ENCODE measurements around the gene ARFGEF3.
"Not testable (repeated sequence)": the region's sequence is repeated elsewhere in the genome, so short reads cannot be mapped to it uniquely, and the experiment has no call there.

Gene ARFGEF3

GRCh38 chr6:138331984-138332383 lies 170.2 kb downstream of the ARFGEF3 start:
- FAIRE-seq (no peak), DNase-seq (ENCODE audit: extremely low spot score, insufficient read length, low read depth) (no peak)

GRCh38 chr6:138334000-138334399 lies 172.3 kb downstream of the ARFGEF3 start:
- no peak for FAIRE-seq
- DNase-seq (ENCODE audit: extremely low spot score, insufficient read length, low read depth), result no peak

GRCh38 chr6:138334963-138335362 lies 173.2 kb downstream of the ARFGEF3 start:
- FAIRE-seq (no peak), DNase-seq (ENCODE audit: extremely low spot score, insufficient read length, low read depth) (no peak)

GRCh38 chr6:138336221-138336620 lies 174.5 kb downstream of the ARFGEF3 start:
- no peak for FAIRE-seq

GRCh38 chr6:138337076-138337475 lies 175.3 kb downstream of the ARFGEF3 start:
- DNase-seq (ENCODE audit: extremely low spot score, insufficient read length, low read depth), result no peak
- no peak for FAIRE-seq

More at GRCh38 chr6:138336221-138336620, 174.5 kb downstream of the ARFGEF3 start:
- no peak for DNase-seq (ENCODE audit: extremely low spot score, insufficient read length, low read depth)

- DNase-seq (ENCODE audit: extremely low spot score, insufficient read length, low read depth) (no peak), FAIRE-seq (no peak)
Observed at GRCh38 chr6:138339024-138339423, 177.3 kb downstream of the ARFGEF3 start.

- FAIRE-seq (no peak), DNase-seq (ENCODE audit: extremely low spot score, insufficient read length, low read depth) (no peak)
Observed at GRCh38 chr6:138341176-138341575, 179.4 kb downstream of the ARFGEF3 start.

- DNase-seq (ENCODE audit: extremely low spot score, insufficient read length, low read depth) (no peak), FAIRE-seq (no peak)
Observed at GRCh38 chr6:138343112-138343511, 181.4 kb downstream of the ARFGEF3 start.

- DNase-seq (ENCODE audit: extremely low spot score, insufficient read length, low read depth) (no peak), FAIRE-seq (no peak)
Observed at GRCh38 chr6:138345565-138346285, 184.0 kb downstream of the ARFGEF3 start.

GRCh38 chr6:138346302-138347195 lies 184.8 kb downstream of the ARFGEF3 start:
- FAIRE-seq, result no peak

GRCh38 chr6:138347864-138348263 lies 186.1 kb downstream of the ARFGEF3 start:
- FAIRE-seq (no peak), DNase-seq (ENCODE audit: extremely low spot score, insufficient read length, low read depth) (no peak)

More at GRCh38 chr6:138346302-138347195, 184.8 kb downstream of the ARFGEF3 start:
- DNase-seq (ENCODE audit: extremely low spot score, insufficient read length, low read depth), result no peak

- FAIRE-seq (no peak), DNase-seq (ENCODE audit: extremely low spot score, insufficient read length, low read depth) (no peak)
Observed at GRCh38 chr6:138349891-138350290, 188.2 kb downstream of the ARFGEF3 start.

- no peak for FAIRE-seq
Observed at GRCh38 chr6:138357928-138358327, 196.2 kb downstream of the ARFGEF3 start.

GRCh38 chr6:138368684-138369083 lies 206.9 kb downstream of the ARFGEF3 start:
- FAIRE-seq; DNase-seq (ENCODE audit: extremely low spot score, insufficient read length, low read depth): not testable (repeated sequence)

More at GRCh38 chr6:138357928-138358327, 196.2 kb downstream of the ARFGEF3 start:
- no peak for DNase-seq (ENCODE audit: extremely low spot score, insufficient read length, low read depth)

- FAIRE-seq (no peak), DNase-seq (ENCODE audit: extremely low spot score, insufficient read length, low read depth) (no peak)
Observed at GRCh38 chr6:138370631-138371451, 209.1 kb downstream of the ARFGEF3 start.

- no peak for FAIRE-seq
Observed at GRCh38 chr6:138371452-138371711, 209.6 kb downstream of the ARFGEF3 start.

GRCh38 chr6:138371720-138372119 lies 210.0 kb downstream of the ARFGEF3 start:
- FAIRE-seq, result no peak
- DNase-seq (ENCODE audit: extremely low spot score, insufficient read length, low read depth), result no peak

More at GRCh38 chr6:138371452-138371711, 209.6 kb downstream of the ARFGEF3 start:
- DNase-seq (ENCODE audit: extremely low spot score, insufficient read length, low read depth), result no peak

GRCh38 chr6:138372711-138373463 lies 211.1 kb downstream of the ARFGEF3 start:
- no peak for FAIRE-seq
- DNase-seq (ENCODE audit: extremely low spot score, insufficient read length, low read depth), result no peak

- DNase-seq (ENCODE audit: extremely low spot score, insufficient read length, low read depth) (no peak), FAIRE-seq (no peak)
Observed at GRCh38 chr6:138374230-138374629, 212.5 kb downstream of the ARFGEF3 start.

GRCh38 chr6:138374815-138375214 lies 213.1 kb downstream of the ARFGEF3 start:
- no peak for FAIRE-seq
- DNase-seq (ENCODE audit: extremely low spot score, insufficient read length, low read depth), result no peak
